KMS-11 (cell line): ENCODE data around the gene RFWD3.

Experiments
- H2AFZ ChIP-seq: fragments of 200-600 bp; sonication (generic); 2 replicates; pipeline ENCODE4 v1.6.1; 2016; ENCODE audit warnings: antibody characterized with exemption, mixed run types, low read depth
- H3K27ac ChIP-seq: fragments of 200-600 bp; sonication (generic); 2 replicates; pipeline ENCODE4 v1.6.1; 2016; ENCODE audit warnings: mild to moderate bottlenecking, mixed run types
- H3K27me3 ChIP-seq: fragments of 200-600 bp; sonication (generic); 2 replicates; pipeline ENCODE4 v1.6.1; 2017; ENCODE audit warnings: mild to moderate bottlenecking, low read depth, mixed run types, moderate library complexity; ENCODE audit not compliant: insufficient read depth
- H3K36me3 ChIP-seq: fragments of 200-600 bp; sonication (generic); 2 replicates; pipeline ENCODE4 v1.6.1; 2017; ENCODE audit warnings: mild to moderate bottlenecking, mixed run types; ENCODE audit not compliant: insufficient read depth
- H3K4me1 ChIP-seq: fragments of 200-600 bp; sonication (generic); 2 replicates; pipeline ENCODE4 v1.6.1; 2016; ENCODE audit warnings: mild to moderate bottlenecking, low read depth, mixed run types; ENCODE audit not compliant: poor library complexity, severe bottlenecking
- H3K4me2 ChIP-seq: fragments of 200-600 bp; sonication (generic); 2 replicates; pipeline ENCODE4 v1.7.0; 2016; ENCODE audit warnings: mild to moderate bottlenecking, mixed run types
- H3K4me3 ChIP-seq: fragments of 200-600 bp; sonication (generic); IDR thresholded peaks from 2 replicates; pipeline ENCODE4 v1.6.1; 2017; ENCODE audit warnings: low read depth, low read length, mixed read lengths; ENCODE audit not compliant: insufficient read depth
- H3K79me2 ChIP-seq: fragments of 200-600 bp; sonication (generic); 2 replicates; pipeline ENCODE4 v1.6.1; 2016; ENCODE audit warnings: low read depth, mixed run types; ENCODE audit not compliant: insufficient read depth
- H3K9ac ChIP-seq: fragments of 200-600 bp; sonication (generic); 2 replicates; pipeline ENCODE4 v1.6.1; 2016; ENCODE audit warnings: mild to moderate bottlenecking, mixed run types
- H4K20me1 ChIP-seq: fragments of 200-600 bp; sonication (generic); 2 replicates; pipeline ENCODE4 v1.6.1; 2016; ENCODE audit warnings: mild to moderate bottlenecking, mixed run types; ENCODE audit not compliant: insufficient read depth
- CTCF ChIP-seq: fragments of 200-600 bp; sonication (generic); conservative IDR thresholded peaks from 2 replicates; pipeline ENCODE4 v1.6.1; 2017; ENCODE audit warnings: low read depth, mild to moderate bottlenecking, antibody characterized with exemption, low read length, moderate library complexity, mixed read lengths

Gene RFWD3

GRCh38 chr16:74691093-74691855 lies 24.6 kb upstream of the RFWD3 start:
- Histone ChIP-seq H3K27ac (no peak overlapping the region), H3K4me3 (no peak overlapping the region), H2AFZ (no peak overlapping the region), H3K79me2 (no peaks in the 10 kb centered on the region), H3K9ac (no peak overlapping the region), H3K4me2 (no peak overlapping the region), H3K36me3 (no peaks in the 10 kb centered on the region), H4K20me1 (no peaks in the 10 kb centered on the region), H3K27me3 (no peaks in the 10 kb centered on the region), H3K4me1 (no peaks in the 10 kb centered on the region)
- TF ChIP-seq CTCF = no peak

- no peak overlapping the region for H3K4me2 ChIP-seq
- no peak overlapping the region for H3K4me3 ChIP-seq
- H3K9ac ChIP-seq = no peak overlapping the region
- no peaks in the 10 kb centered on the region for H4K20me1 ChIP-seq
- no peak for TF ChIP-seq CTCF
- H3K79me2 ChIP-seq = no peaks in the 10 kb centered on the region
- no peak overlapping the region for H2AFZ ChIP-seq
- peaks cover 19% of the 10 kb centered on the region for H3K4me1 ChIP-seq
- no peak overlapping the region for H3K27ac ChIP-seq
- H3K36me3 ChIP-seq = no peaks in the 10 kb centered on the region
- no peaks in the 10 kb centered on the region for H3K27me3 ChIP-seq
These were observed 15.9 kb upstream of the RFWD3 start for GRCh38 chr16:74682556-74682955.

DNA sequence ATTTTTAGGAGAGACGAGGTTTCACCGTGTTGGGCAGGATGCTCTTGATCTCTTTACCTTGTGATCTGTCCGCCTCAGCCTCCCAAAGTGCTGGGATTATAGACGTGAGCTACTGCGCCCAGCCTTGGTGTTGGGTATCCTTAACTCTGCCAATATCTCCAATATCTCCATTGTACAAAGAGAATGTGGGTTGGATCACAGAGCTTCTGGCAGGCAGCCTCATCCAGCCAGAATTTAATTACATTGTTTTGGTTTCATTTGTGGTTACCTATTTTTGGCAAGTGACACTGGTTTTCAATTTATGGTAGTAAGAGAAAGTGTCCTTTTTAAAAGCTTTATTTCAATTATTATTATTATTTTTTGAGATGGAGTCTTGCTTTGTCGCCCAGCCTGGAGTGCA lies 14.0 kb upstream of the RFWD3 start:
- no peaks in the 10 kb centered on the region for H4K20me1 ChIP-seq
- H3K79me2 ChIP-seq = no peaks in the 10 kb centered on the region
- no peak overlapping the region for H2AFZ ChIP-seq
- H3K36me3 ChIP-seq = no peaks in the 10 kb centered on the region
- peak overlapping the region; percentile 49; the same call in 1 of the 2 replicates for H3K4me2 ChIP-seq
- H3K27ac ChIP-seq = no peak overlapping the region
- no peak overlapping the region for H3K4me3 ChIP-seq
- peaks cover 19% of the 10 kb centered on the region for H3K4me1 ChIP-seq
- H3K27me3 ChIP-seq = no peaks in the 10 kb centered on the region
- H3K9ac ChIP-seq = no peak overlapping the region
- no peak for TF ChIP-seq CTCF

- Histone ChIP-seq H3K4me3 (no peak overlapping the region), H2AFZ (no peak overlapping the region), H3K36me3 (no peaks in the 10 kb centered on the region), H3K27me3 (no peaks in the 10 kb centered on the region), H4K20me1 (no peaks in the 10 kb centered on the region), H3K79me2 (no peaks in the 10 kb centered on the region), H3K9ac (no peak overlapping the region), H3K27ac (no peak overlapping the region), H3K4me2 (no peak overlapping the region), H3K4me1 (peaks cover 19% of the 10 kb centered on the region)
- TF ChIP-seq CTCF = no peak
These were observed 13.3 kb upstream of the RFWD3 start for GRCh38 chr16:74679983-74680382.
